SKM-1 treated with dmso at 0.1 percent for 144 hours (cell line): ENCODE data around the gene ARHGAP29.

Source experiments
- DNase-seq: peaks from one replicate; lab custom pipeline; 2025; ENCODE audit not compliant: unreplicated experiment; lab: John Stamatoyannopoulos, UW

Gene ARHGAP29

DNA sequence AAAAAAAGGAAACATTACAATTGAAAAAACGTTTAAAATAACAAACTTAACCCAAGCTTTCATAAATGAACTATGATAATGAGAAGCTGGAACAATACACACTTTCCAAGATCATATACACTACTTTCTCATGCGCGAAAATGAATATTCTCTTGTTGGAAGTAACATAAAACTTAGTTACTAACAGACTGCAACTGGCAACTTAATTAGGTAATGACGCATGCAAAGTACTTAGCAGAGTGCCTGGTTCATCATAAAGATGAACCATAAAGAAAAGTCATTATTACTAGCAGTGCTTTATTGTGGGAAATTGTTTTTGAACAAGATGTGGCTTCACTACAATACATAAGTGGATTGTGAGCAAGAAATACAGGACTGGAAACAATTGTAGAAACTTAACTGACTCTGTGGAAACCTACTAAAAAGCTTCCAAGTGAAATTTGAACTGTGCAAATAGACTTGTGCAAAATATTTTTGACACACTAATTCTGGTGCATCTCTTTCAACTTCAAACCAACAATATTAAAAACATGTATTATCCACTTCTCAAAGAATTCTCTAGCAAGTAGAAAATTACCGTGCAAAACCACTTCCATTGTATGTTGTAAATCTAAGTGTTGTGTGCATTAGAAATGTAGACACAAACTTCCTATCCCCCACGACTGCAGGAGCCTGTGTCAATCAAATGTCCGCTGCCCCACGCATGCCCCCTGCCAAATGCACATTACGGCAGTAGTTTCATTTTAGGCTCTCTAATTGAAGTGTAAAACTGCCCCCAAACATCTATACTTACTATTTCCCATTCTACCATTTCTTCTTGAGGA lies 2.0 kb downstream of the ARHGAP29 start:
- no peak for DNase-seq

DNA sequence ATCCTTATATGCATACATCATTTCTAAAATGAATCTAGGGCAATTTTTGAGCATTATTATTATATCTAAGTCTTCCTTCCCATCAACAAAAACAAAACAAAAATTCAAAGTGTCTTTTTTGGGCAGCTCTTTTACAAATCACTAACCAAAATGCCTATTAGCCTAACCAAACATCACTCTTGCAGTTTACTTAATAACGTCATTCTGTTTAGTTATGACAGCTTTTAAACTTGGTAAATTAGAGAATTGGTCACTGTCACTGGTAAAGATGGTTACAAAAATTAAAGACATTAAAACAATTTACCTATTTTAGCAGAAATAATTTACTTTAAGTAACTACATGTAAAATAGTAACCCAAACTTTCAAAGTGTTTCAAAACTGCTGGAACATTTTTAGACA lies 2.8 kb downstream of the ARHGAP29 start:
- DNase-seq: no peak

DNA sequence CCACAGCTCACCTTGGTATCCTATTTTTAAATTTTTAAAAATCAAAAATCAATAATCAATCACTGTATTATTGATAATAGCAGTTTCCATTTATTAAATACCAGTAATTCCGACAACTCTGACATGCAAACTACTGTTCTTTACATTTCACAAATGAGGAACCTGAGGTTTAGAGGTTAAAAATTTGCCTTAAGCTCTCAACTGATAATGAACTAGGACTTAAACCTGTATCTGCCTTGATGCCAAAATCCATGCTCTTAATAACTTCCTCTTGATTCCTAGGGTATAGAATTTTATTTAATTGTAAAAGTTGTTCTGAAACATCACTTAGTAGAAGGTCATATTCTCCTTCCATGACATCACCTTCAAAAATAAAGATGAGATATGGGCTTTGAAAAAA lies 5.6 kb downstream of the ARHGAP29 start:
- no peak for DNase-seq

DNA sequence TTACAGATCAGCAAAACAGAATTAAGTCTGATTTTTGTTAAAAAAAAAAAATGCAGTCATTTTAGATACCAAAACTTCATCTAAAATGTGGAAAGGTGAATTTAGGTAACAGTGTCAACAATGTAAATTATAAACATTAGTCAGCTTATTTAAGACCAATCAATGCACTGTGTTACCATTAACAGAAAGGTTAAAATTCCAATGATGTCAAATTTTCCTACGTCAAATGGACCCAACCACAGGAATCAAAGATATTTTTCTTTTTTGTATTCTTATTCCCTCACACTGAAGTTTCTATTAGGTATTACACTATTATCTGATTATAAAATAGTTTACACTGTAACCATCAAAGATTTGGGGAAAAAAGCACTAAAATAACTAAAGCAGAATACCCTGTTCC lies 6.5 kb downstream of the ARHGAP29 start:
- DNase-seq: no peak

DNA sequence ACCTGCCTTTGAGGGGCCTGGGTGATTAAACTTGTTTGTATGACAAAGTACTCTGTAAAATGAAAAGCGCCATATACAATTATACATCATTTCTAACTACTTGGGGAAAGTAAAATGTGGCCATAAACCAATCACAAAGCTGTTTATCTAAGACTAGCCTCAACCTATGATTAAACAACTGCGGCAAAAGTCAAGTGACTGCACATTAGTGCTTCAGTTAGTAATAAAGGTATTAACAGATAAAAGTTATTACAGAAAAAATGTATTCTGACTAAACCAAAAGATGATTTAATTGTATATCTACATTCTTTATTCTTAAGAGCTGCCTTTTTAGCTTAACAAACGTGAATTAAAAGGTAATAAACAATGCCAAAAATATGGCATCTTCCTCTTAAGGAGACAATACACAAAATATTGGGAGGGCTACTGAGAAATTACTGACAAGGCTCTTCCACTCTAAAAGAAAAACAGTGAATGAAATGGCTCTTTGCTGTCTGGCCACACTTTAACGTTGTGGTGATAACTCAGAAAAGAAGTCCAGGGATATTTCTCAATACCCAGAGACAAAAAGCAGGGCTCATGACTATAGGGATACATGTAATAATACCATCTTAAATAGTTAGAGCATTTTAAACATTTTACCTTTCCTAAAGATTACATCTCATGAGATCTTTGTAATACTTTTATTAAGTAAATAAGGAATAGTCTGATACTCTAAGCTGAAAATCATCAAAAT lies 8.6 kb downstream of the ARHGAP29 start:
- no peak for DNase-seq

DNA sequence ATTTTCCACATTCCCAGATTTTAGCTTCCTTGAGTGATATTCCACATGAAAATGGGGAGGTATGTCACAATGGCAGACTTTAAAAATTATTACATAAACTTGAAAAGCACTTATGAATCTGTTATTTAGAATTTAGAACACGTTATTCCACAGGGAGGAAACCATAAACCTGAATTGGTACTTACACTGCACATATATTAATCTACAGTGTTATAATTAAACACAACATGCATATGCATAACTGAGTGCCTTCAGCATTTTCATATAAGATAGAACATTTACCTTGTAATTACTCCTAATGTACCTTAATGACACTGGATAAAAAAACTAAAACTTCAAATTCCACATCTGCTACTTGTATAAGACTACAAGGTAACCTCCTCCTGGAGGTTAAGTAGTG lies 9.8 kb downstream of the ARHGAP29 start:
- DNase-seq: no peak

DNA sequence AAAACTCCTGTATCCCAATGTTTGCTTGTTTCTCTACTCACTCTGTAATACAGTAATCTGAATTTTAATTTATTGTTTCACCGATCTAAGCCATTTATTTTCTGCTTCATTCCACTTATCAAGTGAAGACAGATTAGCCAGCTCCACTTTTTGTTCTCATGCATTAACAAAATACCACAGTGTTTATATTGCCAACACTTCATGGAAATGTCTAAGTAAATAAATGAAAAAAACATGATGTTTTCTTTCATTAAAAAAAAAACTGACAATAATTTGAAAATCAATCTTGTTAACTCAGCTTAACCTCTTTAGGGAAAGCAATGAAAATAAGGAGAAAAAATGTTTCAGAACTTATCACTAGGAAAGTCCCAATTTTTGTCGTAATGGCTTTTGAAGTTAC lies 11.5 kb downstream of the ARHGAP29 start:
- DNase-seq: no peak

DNA sequence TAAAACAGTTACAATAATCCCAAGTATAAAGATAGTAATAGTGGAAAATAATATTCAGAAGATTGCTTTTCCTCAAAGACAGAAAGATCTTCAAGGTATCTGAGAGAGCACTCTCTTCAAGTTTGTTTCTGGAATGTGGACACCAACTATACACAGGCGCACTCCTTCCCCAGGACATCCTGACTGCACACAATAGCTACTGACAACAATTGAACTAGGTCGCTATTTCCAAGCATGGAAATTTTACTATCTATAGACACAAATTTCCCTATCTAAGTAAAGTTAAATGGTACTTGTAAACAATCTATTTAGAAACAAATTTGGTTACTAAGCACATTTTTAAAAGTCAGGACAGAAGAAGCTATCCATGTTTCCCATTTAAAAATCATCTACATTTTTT lies 19.1 kb downstream of the ARHGAP29 start:
- DNase-seq: no peak

DNA sequence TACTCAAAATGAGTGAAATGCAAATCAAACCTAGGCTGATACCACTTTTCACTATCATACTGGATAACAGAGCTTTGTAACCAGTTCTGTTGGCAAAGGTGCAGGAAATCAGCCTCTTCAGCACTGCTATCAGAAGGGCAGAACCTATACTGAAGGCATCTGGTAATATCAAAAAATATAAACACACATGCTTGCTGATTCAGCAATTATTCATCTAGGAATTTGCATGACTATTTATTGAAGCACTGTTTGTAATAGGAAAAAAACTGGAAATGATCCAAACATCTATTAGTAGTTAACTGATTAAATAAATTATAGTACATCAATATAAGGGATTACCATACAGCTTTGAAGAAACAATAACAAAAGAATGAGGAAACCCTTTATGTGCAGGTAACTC lies 21.4 kb downstream of the ARHGAP29 start:
- DNase-seq: no peak

DNA sequence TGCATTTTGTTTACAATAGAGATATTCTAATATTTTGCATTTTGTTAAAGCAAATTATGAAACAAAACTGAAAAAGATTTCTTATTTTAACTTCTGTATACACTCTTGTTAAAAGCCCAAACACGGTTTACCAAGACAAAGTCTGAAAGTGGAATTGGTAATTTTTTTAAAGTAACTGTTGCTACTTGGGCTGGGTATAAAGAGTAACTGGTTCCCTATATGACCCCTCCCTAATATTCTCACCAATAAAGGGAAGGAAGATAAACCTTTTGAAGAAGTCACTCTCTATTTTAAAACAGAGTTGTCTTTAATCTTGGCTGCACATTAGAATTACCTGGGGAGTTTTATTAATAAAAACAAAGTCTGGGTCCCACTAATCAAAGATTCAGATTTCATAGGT lies 27.4 kb downstream of the ARHGAP29 start:
- DNase-seq: no peak

DNA sequence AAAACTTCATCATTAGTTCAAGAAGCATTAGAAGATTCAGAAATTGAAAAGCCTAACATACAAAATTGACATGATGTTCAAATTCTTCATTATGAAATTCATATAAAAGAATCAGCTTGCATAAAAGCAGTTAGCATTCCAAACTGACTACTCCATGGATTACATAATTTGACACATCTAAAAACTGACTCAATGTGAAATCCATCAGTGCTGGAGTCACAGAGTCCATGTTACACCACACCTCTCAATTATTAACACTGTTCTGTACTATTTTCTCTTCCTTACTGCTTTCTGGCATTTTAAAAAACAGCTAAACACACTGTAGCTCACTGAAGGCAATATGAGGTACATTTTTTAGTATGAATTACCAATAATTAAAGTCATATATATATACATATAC lies 28.0 kb downstream of the ARHGAP29 start:
- no peak for DNase-seq

DNA sequence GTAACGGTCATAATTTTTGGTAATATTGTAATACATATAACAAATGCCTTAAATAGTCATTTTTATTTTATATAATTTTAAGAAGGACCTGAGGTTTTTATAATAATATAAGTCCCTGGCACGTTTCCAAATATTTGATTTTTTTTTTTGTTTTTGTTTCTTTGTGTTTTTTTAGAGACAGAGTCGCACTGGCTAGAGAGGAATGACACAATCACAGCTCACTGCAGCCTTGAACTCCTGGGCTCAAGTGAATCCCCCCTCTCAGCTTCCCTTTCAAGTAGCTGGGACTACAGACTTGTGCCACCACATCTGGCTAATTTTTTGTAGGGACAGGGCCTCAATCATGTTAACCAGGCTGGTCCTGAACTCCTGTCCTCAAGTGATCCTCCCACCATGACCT lies 29.7 kb downstream of the ARHGAP29 start:
- no peak for DNase-seq

DNA sequence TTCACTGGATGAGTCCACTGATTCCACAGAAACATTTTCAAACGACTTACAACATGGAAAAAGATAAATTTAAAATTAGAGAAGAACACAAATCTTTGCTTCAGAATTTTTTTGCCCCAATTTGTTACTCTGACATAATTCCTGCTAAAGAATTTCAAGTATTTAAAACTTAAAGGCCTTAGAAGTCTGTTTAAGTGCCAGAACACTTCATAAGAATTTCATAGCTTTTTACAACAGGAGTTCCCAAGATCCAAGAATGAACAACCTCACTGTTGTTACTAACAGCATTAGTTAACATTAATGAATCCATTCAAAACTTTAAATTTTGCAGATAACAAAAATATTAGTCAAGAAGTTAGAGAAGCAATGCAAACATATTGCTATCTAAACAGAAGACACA lies 31.7 kb downstream of the ARHGAP29 start:
- DNase-seq: no peak

DNA sequence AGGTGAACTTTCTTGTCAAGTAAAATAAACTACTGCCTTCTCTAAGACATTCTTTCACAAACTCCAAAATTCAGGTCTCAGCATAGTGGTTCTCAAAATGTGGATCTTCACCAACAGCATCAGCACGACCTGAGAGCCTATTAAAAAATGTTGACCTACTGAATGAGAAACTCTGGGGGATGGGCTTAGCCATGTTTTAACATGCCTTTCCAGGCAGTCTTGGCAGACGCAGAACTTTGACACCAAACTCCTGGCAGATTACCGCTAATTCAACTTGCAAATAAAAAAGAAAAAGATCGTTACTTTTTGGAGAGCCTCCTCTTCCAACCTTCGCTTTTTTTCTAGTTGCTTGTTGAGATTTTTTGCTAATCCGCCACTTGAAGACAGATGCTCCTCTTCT lies 35.1 kb downstream of the ARHGAP29 start:
- no peak for DNase-seq

DNA sequence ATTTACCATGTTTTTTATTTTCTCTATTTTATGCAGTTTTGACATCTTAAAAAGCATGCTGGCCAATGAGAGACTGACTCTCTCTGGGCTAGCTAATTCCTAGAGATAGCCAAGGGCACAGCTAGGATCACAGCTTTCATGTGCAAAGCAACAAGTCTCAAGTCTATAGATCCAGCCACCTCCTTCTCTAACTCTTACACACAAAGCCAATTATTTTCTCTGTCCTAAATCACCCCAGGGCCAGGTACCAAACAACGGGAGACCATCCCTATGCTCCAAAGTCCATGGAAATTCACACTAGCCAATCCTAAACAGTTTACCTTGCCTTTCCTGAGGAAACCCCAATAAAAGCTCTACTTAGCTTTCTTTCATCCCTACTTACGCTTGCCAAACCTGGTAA lies 38.0 kb downstream of the ARHGAP29 start:
- no peak for DNase-seq

DNA sequence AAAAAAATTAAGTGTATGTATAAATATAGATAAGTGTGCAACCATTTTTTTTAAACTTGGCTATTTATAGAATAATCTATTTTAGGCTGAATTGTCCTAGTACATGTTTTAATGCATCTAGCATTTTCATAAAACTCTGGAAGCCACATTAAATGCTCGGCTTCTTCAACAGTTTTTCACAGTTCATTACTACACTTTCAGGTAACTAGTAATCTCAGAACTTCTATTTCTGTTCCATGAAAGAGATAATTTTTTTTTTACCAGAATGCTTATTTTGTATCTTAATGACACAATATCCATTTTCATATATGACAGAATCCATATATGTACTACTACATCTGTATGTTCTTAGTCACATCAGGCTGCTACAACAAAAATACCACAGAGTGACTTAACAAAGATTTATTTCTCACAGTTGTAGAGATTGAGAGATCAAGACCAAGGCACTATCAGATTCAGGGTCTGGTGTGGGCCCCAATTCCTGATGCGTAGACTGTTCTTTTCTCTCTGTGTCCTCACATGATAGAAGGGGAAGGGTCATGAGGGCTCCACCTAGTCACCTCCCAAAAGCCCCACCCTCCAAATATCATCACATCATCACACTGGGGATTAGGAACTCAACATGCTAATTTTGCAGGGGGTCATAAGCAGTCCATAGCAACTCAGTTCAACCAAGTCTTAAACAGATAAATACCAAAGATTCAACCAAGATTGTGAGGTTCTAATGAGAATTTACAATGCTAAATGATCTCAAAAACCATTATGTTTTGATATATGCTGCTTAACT lies 43.1 kb downstream of the ARHGAP29 start:
- no peak for DNase-seq

DNA sequence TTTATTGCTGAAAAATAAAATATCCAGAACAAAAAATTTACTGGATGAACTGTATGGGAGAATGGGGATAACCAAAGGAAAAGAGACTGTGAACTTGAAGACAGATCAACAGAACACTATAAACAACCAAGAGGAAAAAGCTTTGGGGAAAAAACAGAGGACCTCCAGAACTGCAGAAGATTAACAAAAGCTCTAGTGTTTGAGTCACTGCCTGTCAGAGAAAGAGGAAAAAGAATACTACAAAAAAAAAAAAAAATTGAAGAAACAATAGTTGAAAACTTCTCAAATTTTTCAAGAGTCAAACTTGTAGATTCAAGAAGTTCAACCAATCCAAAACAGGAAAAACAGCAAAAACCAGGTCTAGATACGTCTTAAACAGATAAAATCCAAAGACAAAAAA lies 44.3 kb downstream of the ARHGAP29 start:
- DNase-seq: no peak

DNA sequence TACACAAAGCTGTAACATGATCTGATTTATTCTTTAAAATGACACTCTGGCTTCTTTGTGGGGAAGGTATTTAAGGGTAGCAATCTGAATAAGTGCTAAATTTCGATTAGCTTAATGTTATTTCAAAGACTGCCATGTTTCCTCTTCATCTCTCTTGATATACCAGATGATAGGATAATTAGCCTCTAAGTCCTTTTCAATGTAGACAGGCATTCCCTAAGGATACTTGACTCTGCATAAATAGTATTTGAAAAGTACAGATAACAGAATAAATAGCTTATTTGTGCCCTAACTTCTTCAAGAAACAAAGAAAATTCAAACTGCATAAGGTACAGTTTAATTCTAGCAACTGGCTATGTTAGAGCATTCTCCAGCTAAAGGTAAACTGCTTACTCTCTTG lies 46.2 kb downstream of the ARHGAP29 start:
- DNase-seq: no peak

DNA sequence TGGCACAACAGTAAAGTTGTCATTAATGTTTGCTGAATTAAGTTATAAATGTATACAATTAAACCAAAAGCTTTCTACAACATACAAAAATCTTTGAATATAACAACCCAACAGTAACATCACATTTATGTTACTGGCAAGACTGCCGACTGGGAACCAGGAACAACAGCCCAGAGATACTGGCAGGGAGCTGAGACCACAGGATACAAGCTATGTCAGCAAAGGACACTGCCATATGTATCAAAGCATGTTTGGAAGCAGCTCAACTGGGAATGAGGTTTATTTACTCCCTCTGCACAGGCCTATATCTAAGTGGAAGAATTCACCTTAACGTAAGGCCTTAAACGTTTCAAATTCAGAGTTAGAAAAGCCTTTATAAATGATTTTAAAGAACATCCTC lies 50.4 kb downstream of the ARHGAP29 start:
- DNase-seq: no peak

DNA sequence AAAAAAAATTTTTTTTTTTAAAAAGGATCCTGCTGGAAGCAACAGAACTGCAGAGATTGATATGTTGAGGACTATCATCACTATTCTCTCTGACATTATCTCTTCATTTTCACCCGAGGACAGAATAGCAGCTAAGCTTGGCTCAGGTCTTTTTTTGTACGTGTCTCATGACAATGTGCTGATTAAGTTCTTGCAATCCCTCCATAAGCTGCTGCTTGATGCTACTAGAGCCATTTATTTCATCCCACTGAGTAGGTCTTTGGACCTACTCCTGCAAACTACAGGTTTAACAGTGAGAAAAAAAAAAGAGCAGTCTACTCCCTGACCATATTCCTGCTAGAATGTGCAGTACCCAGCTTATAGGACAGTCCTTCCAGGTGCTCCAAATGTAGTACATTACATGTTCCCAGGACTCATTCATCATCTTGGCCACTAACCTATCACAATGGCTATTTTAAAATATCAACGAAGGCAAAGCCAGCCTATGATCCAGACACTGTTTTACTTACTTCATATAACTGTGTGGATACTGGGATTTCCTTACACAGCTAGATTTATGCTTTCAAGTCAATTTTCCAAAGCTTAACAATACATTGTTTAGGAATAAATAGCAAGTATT lies 54.1 kb downstream of the ARHGAP29 start:
- DNase-seq: no peak

DNA sequence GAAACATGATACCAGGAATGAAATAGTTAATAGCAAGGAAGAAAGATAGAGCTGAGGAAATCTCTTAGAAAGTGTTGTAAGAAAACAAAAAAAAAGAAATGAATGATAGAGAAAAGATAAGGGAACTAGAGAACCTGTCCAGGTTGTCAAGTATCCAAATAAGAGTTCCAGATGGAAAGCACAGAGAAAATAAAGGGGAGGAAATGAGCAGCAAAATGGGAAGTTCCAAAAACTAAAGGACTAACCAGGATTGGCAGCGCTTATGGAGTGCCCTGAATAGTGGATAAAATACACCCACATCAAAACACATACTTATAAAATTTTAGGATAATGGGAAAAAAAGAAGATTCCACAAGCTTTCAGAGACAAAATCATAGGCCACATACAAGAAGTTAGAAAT lies 55.2 kb downstream of the ARHGAP29 start:
- DNase-seq: no peak
